GM04504 (cell line): ENCODE data around the gene DTX4.
A peak's percentile ranks its signal among the peaks of the same experiment; 100 is the strongest.
"Not testable (repeated sequence)": the region's sequence is repeated elsewhere in the genome, so short reads cannot be mapped to it uniquely, and the experiment has no call there.

ENCODE experiments used
- DNase-seq: peaks from one replicate; pipeline ENCODE4 v3.0.0-alpha.2; 2012; ENCODE audit warnings: low read depth

The DTX4 gene

GRCh38 chr11:59171508-59172322 lies at the start of gene DTX4:
Gene DTX4 (plus strand): TSS chr11:59172132. CDS start chr11:59172596, 464 bp downstream.
- peak; percentile 60 for DNase-seq

- no peak for DNase-seq
Observed at GRCh38 chr11:59135648-59136461, 36.1 kb upstream of the DTX4 start.

- DNase-seq: not testable (repeated sequence)
Observed at GRCh38 chr11:59136551-59136950, 35.4 kb upstream of the DTX4 start.

- DNase-seq: no peak
Observed at GRCh38 chr11:59137190-59137589, 34.7 kb upstream of the DTX4 start.

GRCh38 chr11:59138643-59139042 lies 33.3 kb upstream of the DTX4 start:
- DNase-seq: no peak

- DNase-seq: no peak
Observed at GRCh38 chr11:59141191-59141590, 30.7 kb upstream of the DTX4 start.

- no peak for DNase-seq
Observed at GRCh38 chr11:59141673-59142460, 30.1 kb upstream of the DTX4 start.

- DNase-seq: peak; percentile 66
Observed at GRCh38 chr11:59142530-59143507, 29.1 kb upstream of the DTX4 start, which contains the start of gene FAM111A. Gene FAM111A (plus strand): TSS chr11:59142856. CDS start chr11:59148873, 6,017 bp downstream.

GRCh38 chr11:59144096-59144495 lies 27.8 kb upstream of the DTX4 start:
- DNase-seq: no peak

GRCh38 chr11:59144579-59145345 lies 27.2 kb upstream of the DTX4 start:
- DNase-seq: peak; percentile 63

- peak; percentile 47 for DNase-seq
Observed at GRCh38 chr11:59145534-59145933, 26.4 kb upstream of the DTX4 start.

GRCh38 chr11:59151761-59152160 lies 20.2 kb upstream of the DTX4 start:
- no peak for DNase-seq

- no peak for DNase-seq
Observed at GRCh38 chr11:59152312-59152951, 19.5 kb upstream of the DTX4 start.

GRCh38 chr11:59154610-59155009 lies 17.3 kb upstream of the DTX4 start:
- no peak for DNase-seq

- DNase-seq: no peak
Observed at GRCh38 chr11:59157433-59157832, 14.5 kb upstream of the DTX4 start.

- no peak for DNase-seq
Observed at GRCh38 chr11:59158206-59159068, 13.5 kb upstream of the DTX4 start.

GRCh38 chr11:59164028-59164427 lies 7.9 kb upstream of the DTX4 start:
- no peak for DNase-seq

GRCh38 chr11:59172345-59173079 lies 580 bp downstream of the DTX4 start:
- DNase-seq: no peak
